GM03348 (cell line): Measurements from ENCODE around the gene RPS14.
A peak's percentile ranks its signal among the peaks of the same experiment; 100 is the strongest.

ENCODE experiments used
- DNase-seq: peaks from one replicate; pipeline ENCODE4 v3.0.0; 2012; ENCODE audit warnings: low spot score

RPS14 gene

DNA sequence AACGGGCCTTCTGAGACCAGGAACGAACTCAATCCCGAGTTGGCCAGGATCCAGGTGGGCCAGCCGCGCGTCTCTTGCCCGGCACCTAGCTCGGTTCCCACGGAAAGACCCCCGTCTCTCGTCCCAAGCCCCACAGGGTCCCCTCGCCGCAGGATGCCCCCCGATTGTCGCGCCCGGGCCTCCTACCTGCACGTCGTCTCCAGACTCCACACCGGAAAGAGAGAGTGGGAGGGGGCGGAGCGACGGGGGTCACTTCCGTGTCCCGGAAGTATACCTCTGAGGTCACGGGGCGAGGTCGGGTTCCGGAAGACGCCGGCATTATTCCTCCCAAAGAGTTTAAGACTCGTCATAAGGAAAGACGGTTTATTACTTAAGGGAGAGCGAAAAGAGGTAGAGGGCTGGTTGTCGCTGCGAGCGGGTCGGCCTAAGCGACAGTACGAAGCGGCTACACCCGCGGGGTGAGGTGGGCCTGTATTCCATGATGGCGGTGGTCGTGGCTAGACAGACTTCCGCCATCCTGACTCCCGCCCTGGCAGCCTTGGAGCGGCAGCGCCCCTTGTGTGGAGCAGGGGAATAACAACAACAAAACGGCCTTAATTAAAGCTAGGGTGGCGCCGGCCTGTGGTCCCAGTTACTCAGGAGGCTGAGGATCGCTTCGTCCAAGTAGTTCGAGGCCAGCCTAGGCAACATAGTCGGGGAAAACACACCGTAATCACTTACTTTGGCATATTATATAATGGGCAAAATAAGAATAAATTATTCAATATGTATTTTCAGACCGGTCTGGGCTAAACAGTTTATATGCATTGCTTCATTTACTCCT lies at the start of gene RPS14:
Gene RPS14, minus strand, starts transcription at position 223 of the 823 bp plus-strand sequence. CDS start 2,006 bp downstream, outside the sequence.
- DNase-seq = peak; percentile 95

DNA sequence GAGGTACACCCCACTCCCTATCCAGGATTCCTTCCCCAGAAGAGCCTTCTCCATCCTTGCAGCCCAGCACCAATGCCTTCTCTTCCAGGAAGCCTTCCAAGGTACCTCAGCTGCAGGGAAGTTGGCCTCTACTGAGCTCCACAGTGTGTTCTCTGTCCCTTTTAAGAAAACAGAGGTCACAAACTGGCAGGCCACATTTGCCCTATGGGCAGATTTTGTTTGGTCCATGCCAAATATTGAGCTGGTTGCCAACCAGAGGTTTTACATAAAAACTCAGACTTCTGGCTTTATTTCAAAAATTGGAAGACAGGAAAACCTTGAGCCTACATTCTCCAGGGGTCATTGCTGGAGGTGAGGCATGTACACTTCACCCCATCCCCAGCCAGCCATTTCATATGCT lies 49.4 kb upstream of the RPS14 start:
- no peak for DNase-seq

- no peak for DNase-seq
Observed at GRCh38 chr5:150498501-150498900, 49.0 kb upstream of the RPS14 start.

DNA sequence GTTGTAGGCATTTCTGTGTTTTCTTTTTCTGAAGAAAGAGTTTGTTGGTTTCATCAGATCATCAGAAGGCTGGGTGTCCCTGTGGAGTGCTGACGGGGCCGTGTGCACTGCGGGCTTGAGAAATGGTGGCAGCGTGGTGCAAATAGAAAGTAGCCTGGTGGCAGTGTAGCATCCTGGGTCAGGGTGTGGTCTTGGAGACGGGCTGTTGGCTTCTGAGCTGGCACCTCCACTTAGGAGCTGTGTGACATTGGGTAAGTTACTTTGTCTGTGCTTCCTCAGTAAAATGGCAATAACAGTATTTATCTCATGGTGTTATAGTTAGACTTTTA lies 48.4 kb upstream of the RPS14 start:
- DNase-seq = no peak

GRCh38 chr5:150497274-150497988 lies 47.9 kb upstream of the RPS14 start:
- peak; percentile 93 for DNase-seq

- DNase-seq = no peak
Observed at GRCh38 chr5:150496534-150496933, 47.0 kb upstream of the RPS14 start.

DNA sequence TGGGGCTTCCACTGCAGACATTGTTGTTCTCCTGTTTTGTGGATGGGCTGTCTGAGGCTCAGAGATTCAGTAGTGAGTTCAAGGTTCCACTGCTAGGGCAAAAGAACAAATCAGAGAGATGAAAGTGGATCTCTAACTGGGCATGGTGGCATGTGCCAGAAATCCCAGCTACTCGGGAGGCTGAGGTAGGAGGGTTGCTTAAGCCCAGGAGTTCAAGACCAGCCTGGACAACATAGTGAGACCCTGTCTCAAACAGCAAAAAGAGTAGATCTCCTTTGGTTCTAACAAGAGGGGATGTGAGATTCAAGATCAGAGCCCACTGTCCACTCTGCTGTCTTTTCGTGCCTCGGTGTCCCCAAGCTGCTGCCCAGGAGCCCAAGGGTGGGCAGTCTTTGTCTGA lies 46.6 kb upstream of the RPS14 start:
- DNase-seq = no peak

- DNase-seq = peak; percentile 74
Observed at GRCh38 chr5:150492621-150493020, 43.1 kb upstream of the RPS14 start.

GRCh38 chr5:150491876-150492275 lies 42.3 kb upstream of the RPS14 start:
- DNase-seq = no peak

GRCh38 chr5:150490754-150491153 lies 41.2 kb upstream of the RPS14 start:
- no peak for DNase-seq

GRCh38 chr5:150490296-150490669 lies 40.7 kb upstream of the RPS14 start:
- no peak for DNase-seq

DNA sequence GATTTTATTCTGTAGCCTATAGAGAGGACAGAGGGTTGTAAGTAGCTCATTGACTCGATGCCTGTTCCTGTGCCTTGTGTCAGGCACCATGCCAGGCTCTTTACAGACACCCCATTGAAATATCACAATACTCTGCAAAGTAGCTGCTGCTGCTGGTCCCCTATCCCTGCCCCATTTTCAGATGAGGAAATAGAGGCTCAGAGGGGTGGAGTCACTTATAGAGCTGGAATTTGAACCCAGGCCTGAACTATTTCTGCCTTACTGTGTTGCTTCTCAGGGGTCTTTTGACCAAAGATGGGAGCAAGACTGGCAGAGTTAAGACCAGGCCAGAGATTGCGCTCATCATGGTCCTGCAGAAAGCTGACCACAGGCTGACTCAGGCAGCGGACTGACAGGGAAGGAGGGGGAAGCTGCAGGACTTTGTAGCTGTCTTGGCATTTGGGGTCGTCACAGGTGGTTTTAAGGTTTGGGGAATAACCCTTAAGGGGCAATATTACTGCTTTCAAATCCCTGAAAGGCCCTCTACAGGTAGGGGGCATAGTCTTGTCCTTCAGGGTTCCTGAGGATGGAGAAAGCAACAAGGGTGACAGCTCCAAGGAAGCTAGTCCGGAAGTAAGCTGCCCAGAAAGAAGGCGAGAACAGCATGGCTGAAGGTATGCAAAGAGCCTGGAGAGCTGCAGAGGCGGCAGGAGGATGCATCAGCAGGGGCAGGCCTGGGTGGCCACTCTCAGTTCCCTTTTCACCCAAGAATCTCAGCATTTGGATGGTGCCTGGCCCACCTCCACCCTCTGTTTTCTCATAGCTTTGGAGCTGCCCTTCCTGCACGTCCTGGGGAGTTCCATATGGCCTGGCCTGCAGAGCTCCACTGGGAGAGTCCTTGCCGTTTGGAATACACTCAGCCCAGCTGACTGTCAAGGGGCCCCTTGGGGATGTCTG lies 40.1 kb upstream of the RPS14 start:
- DNase-seq = no peak

- peak; percentile 82 for DNase-seq
Observed at GRCh38 chr5:150488519-150489359, 39.2 kb upstream of the RPS14 start.

- DNase-seq = no peak
Observed at GRCh38 chr5:150487199-150488061, 37.9 kb upstream of the RPS14 start.

DNA sequence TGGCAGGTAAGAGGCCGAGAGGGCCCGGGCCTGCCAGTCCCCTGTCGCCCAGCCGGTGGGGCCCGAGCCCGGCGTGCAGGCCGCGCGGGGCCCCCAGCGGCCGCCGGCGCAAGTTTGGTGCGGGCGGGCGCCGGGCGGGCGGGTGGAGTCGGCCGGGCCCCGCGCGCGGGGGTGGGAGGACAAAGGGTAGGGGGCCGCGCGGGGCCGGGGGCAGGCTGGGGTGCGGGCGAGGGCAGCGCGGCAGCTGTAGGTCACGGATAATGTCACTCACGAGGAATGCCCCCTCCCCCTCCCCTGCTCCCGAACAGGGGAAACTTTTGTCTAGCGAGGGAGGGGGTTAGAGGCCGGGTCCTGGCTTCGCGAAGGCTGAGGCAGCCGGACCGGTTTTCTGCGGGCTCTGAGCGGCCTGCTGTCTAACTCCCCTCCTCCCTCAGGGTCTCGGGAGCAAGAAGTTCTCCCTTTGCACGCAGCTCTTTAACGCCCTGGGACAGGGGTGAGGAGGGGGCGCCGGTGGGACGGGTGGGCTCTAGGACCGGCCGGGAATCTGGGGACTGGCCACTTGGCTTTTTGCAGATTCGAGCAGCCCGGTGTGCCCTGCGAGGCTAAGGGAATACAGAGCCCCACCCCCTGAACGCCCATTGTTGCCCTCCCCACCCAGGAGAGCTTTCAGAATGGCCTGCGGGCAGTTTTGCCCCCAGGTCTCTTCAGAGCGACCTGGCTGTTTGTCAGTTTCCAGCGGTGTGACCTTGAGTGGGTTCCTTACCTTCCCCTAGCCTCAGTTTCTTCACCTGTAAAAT lies 37.1 kb upstream of the RPS14 start:
- DNase-seq = peak; percentile 69

- DNase-seq = peak; percentile 87
Observed at GRCh38 chr5:150485693-150486401, 36.3 kb upstream of the RPS14 start.

DNA sequence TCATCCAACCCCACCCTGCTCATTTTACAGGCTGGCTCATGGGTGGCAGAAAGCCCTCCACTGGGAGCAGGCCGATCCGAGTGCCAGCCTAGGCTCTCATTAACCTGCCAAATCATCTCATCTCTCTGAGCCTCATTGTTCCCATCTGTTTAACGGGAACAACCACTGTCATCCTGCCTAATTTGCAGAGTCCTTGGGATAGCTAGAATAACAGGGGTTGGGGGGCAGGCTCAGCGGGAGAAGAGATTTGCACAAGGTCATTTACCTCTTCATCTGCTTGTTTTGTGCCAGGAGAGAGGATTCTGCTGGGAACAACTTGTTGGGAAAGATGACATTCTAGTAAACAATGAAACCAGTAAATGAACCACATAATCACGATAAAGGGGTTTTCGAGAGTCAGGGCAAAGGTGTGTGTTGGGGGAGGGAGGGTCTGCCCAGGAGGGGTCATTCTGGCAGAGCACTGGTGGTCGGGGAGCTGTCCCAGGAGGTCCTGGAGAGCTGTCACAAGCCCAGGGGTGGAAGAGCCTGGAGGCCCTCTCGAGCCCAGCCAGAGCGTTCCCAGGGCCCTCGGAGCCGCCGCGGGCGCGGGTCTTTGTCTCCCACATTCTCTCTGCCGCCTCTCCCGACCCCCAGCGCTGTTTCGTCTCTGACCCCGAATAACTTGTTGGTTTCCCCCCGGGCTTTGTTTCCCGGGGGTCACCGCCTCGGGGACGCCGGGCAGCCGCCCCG lies 35.6 kb upstream of the RPS14 start:
- no peak for DNase-seq

DNA sequence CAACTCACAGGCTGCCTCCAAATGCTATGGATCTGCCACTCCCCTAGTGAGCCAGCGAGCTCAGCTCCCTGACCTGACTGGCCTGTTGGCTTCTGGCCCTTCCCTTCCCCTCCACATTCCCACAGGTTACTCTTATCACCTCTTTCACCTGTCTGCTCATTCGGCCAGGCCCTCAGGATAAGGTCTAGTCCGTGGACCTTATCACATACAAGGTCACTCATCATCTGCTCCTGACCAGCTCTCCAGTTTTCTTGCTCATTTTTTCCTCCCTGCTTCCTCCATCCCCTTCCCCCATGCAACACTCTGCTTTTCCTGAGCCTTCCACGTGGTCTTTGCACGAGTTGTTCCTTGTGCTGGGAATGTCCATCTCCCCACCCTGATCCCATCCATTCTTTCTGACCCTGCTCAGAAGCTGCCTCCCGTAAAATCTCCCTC lies 32.5 kb upstream of the RPS14 start:
- no peak for DNase-seq

DNA sequence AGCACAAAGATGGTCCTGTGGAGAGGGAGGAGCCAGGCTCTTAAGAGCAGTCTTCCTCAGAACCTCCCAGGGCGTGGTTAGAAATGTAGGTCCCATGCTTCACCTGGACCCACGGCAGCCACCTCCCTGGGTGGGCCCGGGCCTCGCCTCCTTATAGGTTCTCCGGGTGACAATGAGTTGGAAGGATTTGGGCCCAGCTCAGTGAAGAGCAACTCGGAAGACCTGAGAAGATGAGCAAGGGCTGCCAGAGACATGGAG lies 32.1 kb upstream of the RPS14 start:
- no peak for DNase-seq
